ENCODE measurements around the gene ZCCHC14. TPM values are rescaled to one million over a fixed set of nuclear protein-coding genes. Genes with fewer than 3 reads are reported as not detected.
"Not testable (repeated sequence)": the region's sequence is repeated elsewhere in the genome, so short reads cannot be mapped to it uniquely, and the experiment has no call there.

The ZCCHC14 gene
- total and polyA plus RNA-seq, 2 experiments from 2014 or later: 2.7 to 6.3 TPM

- TF ChIP-seq EZH2 (IDR thresholded peaks at IDR 0.05; ENCODE audit: insufficient read depth, poor library complexity, severe bottlenecking): no peak
- no peak for TF ChIP-seq EZH2phosphoT487 (IDR thresholded peaks at IDR 0.05; ENCODE audit: insufficient read depth, low read depth)
- Histone ChIP-seq H3K4me2 (ENCODE audit: unreplicated experiment) (no peak overlapping the region), H3K9me2 (ENCODE audit: insufficient read depth) (no peaks in the 10 kb centered on the region), H2AFZ (no peak overlapping the region), H3K27me3 (replicated peaks; ENCODE audit: insufficient read depth) (no peaks in the 10 kb centered on the region), H3K4me3 (no peak overlapping the region), H3K79me2 (ENCODE audit: insufficient read depth) (peaks cover 99% of the 10 kb centered on the region), H3K9me3 (ENCODE audit: low read depth) (no peaks in the 10 kb centered on the region), H3K4me1 (ENCODE audit: insufficient read depth) (no peaks in the 10 kb centered on the region), H4K20me1 (ENCODE audit: insufficient read depth) (no peaks in the 10 kb centered on the region), H3K27ac (no peak overlapping the region), H3K36me3 (ENCODE audit: low read depth) (peaks cover 3% of the 10 kb centered on the region; the same call in 1 of the 2 replicates), H3K9ac (no peak overlapping the region), H3F3A (ENCODE audit: insufficient read depth) (no peaks in the 10 kb centered on the region)
- in situ Hi-C loops (cut with MboI): no loop called here
- no peak for DNase-seq
- WGBS, 2 experiments (ENCODE audit: low coverage in 1 of 2, low lambda C conversion rate in 2 of 2, missing lambda C conversion rate in 2 of 2): 47 to 48% methylated on average over 17 of the region's 17 CpGs
These were observed 128.9 kb downstream of the ZCCHC14 start for GRCh38 chr16:87363771-87364455.

GRCh38 chr16:87362828-87363559 is 129.8 kb downstream of the ZCCHC14 start:
- H3K4me3 ChIP-seq; H3K9me3 ChIP-seq (ENCODE audit: low read depth); H3K9ac ChIP-seq; H3K9me2 ChIP-seq (ENCODE audit: insufficient read depth); DNase-seq; in situ Hi-C loops (cut with MboI); H2AFZ ChIP-seq; H3K27ac ChIP-seq; H4K20me1 ChIP-seq (ENCODE audit: insufficient read depth); H3F3A ChIP-seq (ENCODE audit: insufficient read depth); H3K4me2 ChIP-seq (ENCODE audit: unreplicated experiment); H3K4me1 ChIP-seq (ENCODE audit: insufficient read depth); H3K27me3 ChIP-seq (replicated peaks; ENCODE audit: insufficient read depth); H3K36me3 ChIP-seq (ENCODE audit: low read depth): not testable (repeated sequence)
- WGBS, 2 experiments (ENCODE audit: low coverage in 1 of 2, low lambda C conversion rate in 2 of 2, missing lambda C conversion rate in 2 of 2): 95 to 96% methylated on average over 13 of the region's 13 CpGs
- peaks cover 90% of the 10 kb centered on the region for H3K79me2 ChIP-seq (ENCODE audit: insufficient read depth)

GRCh38 chr16:87361916-87362619 is 130.8 kb downstream of the ZCCHC14 start:
- TF ChIP-seq EZH2 (IDR thresholded peaks at IDR 0.05; ENCODE audit: insufficient read depth, poor library complexity, severe bottlenecking): no peak
- TF ChIP-seq EZH2phosphoT487 (IDR thresholded peaks at IDR 0.05; ENCODE audit: insufficient read depth, low read depth): no peak
- H4K20me1 ChIP-seq (ENCODE audit: insufficient read depth): no peaks in the 10 kb centered on the region
- H3F3A ChIP-seq (ENCODE audit: insufficient read depth): no peaks in the 10 kb centered on the region
- no peaks in the 10 kb centered on the region for H3K4me1 ChIP-seq (ENCODE audit: insufficient read depth)
- peaks cover 81% of the 10 kb centered on the region for H3K79me2 ChIP-seq (ENCODE audit: insufficient read depth)
- H3K36me3 ChIP-seq (ENCODE audit: low read depth): peaks cover 3% of the 10 kb centered on the region; the same call in 1 of the 2 replicates
- H3K9ac ChIP-seq: no peak overlapping the region
- no peaks in the 10 kb centered on the region for H3K9me3 ChIP-seq (ENCODE audit: low read depth)
- no peak overlapping the region for H2AFZ ChIP-seq
- no peak overlapping the region for H3K4me3 ChIP-seq
- DNase-seq: no peak
- no peaks in the 10 kb centered on the region for H3K27me3 ChIP-seq (replicated peaks; ENCODE audit: insufficient read depth)
- H3K27ac ChIP-seq: no peak overlapping the region
- no peak overlapping the region for H3K4me2 ChIP-seq (ENCODE audit: unreplicated experiment)
- no peaks in the 10 kb centered on the region for H3K9me2 ChIP-seq (ENCODE audit: insufficient read depth)
- in situ Hi-C loops (cut with MboI): no loop called here
- WGBS, 2 experiments (ENCODE audit: low coverage in 1 of 2, low lambda C conversion rate in 2 of 2, missing lambda C conversion rate in 2 of 2): 91 to 94% methylated on average over 8 of the region's 8 CpGs

GRCh38 chr16:87360862-87361610 is 131.8 kb downstream of the ZCCHC14 start:
- no peak for TF ChIP-seq EZH2phosphoT487 (IDR thresholded peaks at IDR 0.05; ENCODE audit: insufficient read depth, low read depth)
- TF ChIP-seq EZH2 (IDR thresholded peaks at IDR 0.05; ENCODE audit: insufficient read depth, poor library complexity, severe bottlenecking): no peak
- no peak overlapping the region for H3K4me3 ChIP-seq
- no peak for DNase-seq

More at GRCh38 chr16:87360862-87361610, 131.8 kb downstream of the ZCCHC14 start:
- no peak overlapping the region for H2AFZ ChIP-seq
- H3K4me1 ChIP-seq (ENCODE audit: insufficient read depth): no peaks in the 10 kb centered on the region
- H3K9me2 ChIP-seq (ENCODE audit: insufficient read depth): no peaks in the 10 kb centered on the region
- WGBS, 2 experiments (ENCODE audit: low coverage in 1 of 2, low lambda C conversion rate in 2 of 2, missing lambda C conversion rate in 2 of 2): 95 to 96% methylated on average over 16 of the region's 16 CpGs
- H3K9me3 ChIP-seq (ENCODE audit: low read depth): no peaks in the 10 kb centered on the region
- no peaks in the 10 kb centered on the region for H4K20me1 ChIP-seq (ENCODE audit: insufficient read depth)
- no peak overlapping the region for H3K9ac ChIP-seq
- H3K36me3 ChIP-seq (ENCODE audit: low read depth): peaks cover 3% of the 10 kb centered on the region; the same call in 1 of the 2 replicates
- no peak overlapping the region for H3K4me2 ChIP-seq (ENCODE audit: unreplicated experiment)
- no peaks in the 10 kb centered on the region for H3K27me3 ChIP-seq (replicated peaks; ENCODE audit: insufficient read depth)
- in situ Hi-C loops (cut with MboI): no loop called here
- no peak overlapping the region for H3K27ac ChIP-seq
- H3K79me2 ChIP-seq (ENCODE audit: insufficient read depth): peaks cover 70% of the 10 kb centered on the region
- H3F3A ChIP-seq (ENCODE audit: insufficient read depth): no peaks in the 10 kb centered on the region
